EL (cell line): ENCODE measurements around the gene SLC43A2.
"Not testable (repeated sequence)": the region's sequence is repeated elsewhere in the genome, so short reads cannot be mapped to it uniquely, and the experiment has no call there.

Experiments
- DNase-seq: peaks from one replicate; pipeline ENCODE4 v3.0.0-alpha.2; 2016

The SLC43A2 gene

DNA sequence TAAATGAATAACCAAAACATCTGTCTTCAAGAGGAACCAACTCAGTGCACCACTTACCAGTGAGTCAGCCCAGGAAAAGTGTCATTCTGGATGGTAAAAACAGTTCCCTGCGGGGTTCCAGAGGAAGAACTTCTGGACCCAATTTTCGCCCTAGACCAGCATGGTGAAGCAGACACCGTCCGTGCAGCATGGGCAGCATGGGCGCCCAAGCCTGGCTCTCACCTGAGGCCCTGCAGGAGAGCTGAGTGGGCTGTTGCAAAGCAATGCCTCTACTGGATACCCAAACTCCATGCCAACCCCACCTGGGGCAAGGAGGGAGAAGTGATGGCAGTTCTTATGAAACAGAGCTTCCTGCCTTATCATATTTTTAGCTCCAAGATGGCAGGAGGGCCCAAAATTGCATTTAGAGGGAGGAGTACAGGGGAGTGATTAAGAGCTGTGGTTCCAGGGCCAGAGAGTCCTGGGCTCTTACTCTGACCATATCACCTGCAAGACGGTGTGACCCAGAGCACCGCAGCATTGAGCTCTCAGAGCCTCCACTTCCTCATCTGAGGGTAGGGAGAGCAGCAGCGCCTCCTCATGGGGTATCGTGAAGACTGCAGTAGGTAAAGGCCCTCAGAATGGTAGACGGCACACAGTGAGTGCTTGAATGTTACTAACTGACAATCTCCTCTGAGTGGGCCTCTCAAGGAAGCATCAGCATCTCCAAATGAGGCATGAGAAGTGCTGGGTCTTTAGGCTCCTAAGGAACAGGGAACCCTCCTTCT is 95.6 kb downstream of the SLC43A2 start:
- DNase-seq = no peak

DNA sequence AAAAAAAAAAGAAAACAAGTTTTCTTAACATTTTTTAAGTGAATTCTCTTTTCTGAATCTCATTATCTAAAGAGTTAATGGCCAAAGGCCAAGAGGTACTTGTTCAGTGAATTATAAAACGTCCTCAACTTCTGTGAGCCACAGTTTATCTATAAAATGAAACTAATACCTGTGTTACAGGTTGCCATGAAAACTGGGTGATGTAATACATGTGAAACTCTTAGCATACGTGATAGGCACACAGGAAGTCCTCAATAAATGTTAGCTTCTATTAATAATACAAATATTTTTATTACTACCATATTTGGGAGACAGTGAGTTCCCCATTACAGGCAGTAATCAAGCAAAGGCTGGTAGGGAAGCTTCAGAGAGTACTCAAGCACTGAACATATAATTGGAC is 98.8 kb downstream of the SLC43A2 start:
- no peak for DNase-seq

DNA sequence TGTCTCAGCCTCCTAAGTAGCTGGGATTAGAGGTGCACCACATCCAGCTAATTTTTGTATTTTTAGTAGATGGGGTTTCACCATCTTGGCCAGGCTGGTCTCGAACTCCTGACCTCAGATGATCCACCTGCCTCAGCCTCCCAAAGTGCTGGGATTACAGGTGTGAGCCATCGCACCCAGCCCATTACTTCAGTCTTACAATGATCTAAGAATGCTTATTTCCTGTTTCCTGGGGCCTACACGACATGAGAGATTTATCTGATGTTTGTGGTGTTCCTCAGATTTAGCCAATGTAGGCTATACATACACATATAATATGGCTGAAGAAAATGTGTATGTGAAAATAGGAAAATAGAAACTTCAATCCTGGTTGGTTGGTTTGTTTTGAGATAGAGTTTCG is 101.8 kb downstream of the SLC43A2 start:
- not testable (repeated sequence) for DNase-seq

DNA sequence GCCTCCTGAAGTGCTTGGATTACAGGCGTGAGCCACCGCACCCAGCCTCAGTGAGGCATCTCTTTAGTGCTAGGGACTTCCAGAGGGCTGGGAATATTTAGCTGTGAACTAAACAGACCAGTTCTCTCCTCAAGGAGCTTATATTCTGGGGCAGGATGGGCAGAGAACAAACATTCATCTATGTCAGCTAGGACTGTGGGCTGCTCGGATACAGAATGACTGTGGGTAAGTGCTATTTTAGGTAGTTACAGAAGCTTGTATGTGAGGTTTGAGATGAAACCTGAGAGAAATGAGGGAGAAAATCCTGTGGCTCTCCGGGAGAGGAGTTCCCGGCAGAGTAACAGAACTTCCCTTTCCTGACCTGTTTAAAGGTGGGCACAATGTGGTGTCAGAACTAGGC is 106.0 kb downstream of the SLC43A2 start:
- DNase-seq = no peak

DNA sequence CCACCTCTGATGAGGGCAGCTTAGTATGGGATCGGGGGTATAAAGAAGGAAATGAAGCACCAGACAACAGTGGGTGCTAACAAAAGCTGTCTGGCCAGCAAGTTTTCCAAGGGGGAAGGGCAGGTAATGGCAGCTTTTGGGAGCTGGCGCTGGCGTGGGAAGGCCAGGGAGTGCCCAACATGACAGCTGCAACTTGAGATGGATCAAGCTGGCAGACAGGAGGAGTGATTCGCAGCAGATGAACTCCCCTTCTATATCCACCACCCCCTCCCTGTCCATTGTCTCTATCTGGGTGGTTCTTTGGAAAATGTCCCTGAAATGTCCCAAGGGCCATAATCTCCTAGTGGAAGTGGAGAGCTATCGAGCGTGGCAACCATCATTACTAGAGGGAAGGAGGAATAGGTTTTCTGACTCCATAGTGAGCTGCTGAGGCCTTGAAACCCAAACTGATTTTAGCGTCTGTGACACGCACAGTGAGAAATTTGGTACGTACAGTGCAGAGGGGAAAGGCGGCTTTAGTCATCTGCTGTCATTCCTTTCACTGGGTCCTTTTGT is 107.5 kb downstream of the SLC43A2 start:
- no peak for DNase-seq

DNA sequence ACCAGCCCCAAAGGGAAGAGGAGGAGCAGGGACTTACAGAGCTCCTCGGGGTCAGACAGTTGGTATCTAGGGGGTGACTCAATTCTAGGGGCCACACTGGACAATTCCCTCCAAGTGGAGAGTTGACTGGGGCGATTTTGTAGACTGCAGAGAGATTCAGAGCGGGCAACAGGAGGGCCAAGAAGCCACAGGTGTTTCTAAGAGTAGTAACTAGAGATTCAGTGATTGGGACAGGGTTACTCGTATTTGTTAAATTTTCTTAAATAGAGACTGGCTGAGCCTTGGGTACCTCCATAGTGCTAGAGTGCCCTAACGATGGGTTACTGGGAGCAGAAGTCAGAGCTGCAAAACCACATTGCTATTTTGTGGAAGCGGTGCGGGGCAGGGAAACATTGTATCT is 109.0 kb downstream of the SLC43A2 start:
- no peak for DNase-seq
